ENCODE data around the gene ARHGAP10. TPM values are rescaled to one million over a fixed set of nuclear protein-coding genes. Genes with fewer than 3 reads are reported as not detected.

ARHGAP10 gene
- total RNA-seq, 1 experiment from 2014 or later = 11.7 TPM

GRCh38 chr4:148110169-148110568 lies 378.3 kb downstream of the ARHGAP10 start:
- Histone ChIP-seq H3K36me3 (ENCODE audit: control insufficient read depth, insufficient read depth, low read length) (no peaks in the 10 kb centered on the region), H3K4me3 (ENCODE audit: low read depth in 2 of 2, low read length in 2 of 2) (no peak overlapping the region), H3K9me3 (ENCODE audit: control insufficient read depth, insufficient read depth, low read depth, low read length) (no peaks in the 10 kb centered on the region), H3K27ac (ENCODE audit: low read length) (no peak overlapping the region), H3K4me1 (ENCODE audit: control insufficient read depth, insufficient read depth, low read length) (no peaks in the 10 kb centered on the region), H3K27me3 (ENCODE audit: control insufficient read depth, insufficient read depth, low read length) (no peaks in the 10 kb centered on the region)
- intact Hi-C loops (cut with micrococcal nuclease; ENCODE audit: unreplicated experiment) = no loop called here
- in situ Hi-C loops (cut with HindIII; ENCODE audit: low pct_unique_long_range_greater_than_20kb, low sequenced_read_pairs) = no loop called here
- ATAC-seq = no peak
- ChIA-PET CTCF (no interaction called here), POLR2A (no interaction called here)
- no TSS peak for BruUV-seq (replicated peaks)
- DNase-seq (ENCODE audit: low read depth, low spot score) = no peak
- TF ChIP-seq POLR2AphosphoS5 (IDR thresholded peaks at IDR 0.05; ENCODE audit: low read depth, low read length) (no peak), REST (IDR thresholded peaks at IDR 0.05; ENCODE audit: insufficient read depth in 1 of 2, low read depth in 2 of 2, low read length in 1 of 2) (no peak), CTCF (IDR thresholded peaks at IDR 0.05) (no peak)

- no peak for TF ChIP-seq CTCF (IDR thresholded peaks at IDR 0.05)
- TF ChIP-seq POLR2AphosphoS5 (IDR thresholded peaks at IDR 0.05; ENCODE audit: low read depth, low read length) = no peak
- Histone ChIP-seq H3K9me3 (ENCODE audit: control insufficient read depth, insufficient read depth, low read depth, low read length) (no peaks in the 10 kb centered on the region), H3K4me1 (ENCODE audit: control insufficient read depth, insufficient read depth, low read length) (no peaks in the 10 kb centered on the region), H3K27ac (ENCODE audit: low read length) (no peak overlapping the region), H3K4me3 (ENCODE audit: low read depth in 2 of 2, low read length in 2 of 2) (no peak overlapping the region), H3K36me3 (ENCODE audit: control insufficient read depth, insufficient read depth, low read length) (no peaks in the 10 kb centered on the region), H3K27me3 (ENCODE audit: control insufficient read depth, insufficient read depth, low read length) (no peaks in the 10 kb centered on the region)
- ATAC-seq = no peak
- ChIA-PET CTCF (no interaction called here), POLR2A (no interaction called here)
- BruUV-seq (replicated peaks) = no TSS peak
- intact Hi-C loops (cut with micrococcal nuclease; ENCODE audit: unreplicated experiment) (no loop called here), in situ Hi-C loops (cut with HindIII; ENCODE audit: low pct_unique_long_range_greater_than_20kb, low sequenced_read_pairs) (no loop called here)
- no peak for DNase-seq (ENCODE audit: low read depth, low spot score)
Observed at GRCh38 chr4:148112231-148112982, 380.5 kb downstream of the ARHGAP10 start.

- no peak overlapping the region for H3K27ac ChIP-seq (ENCODE audit: low read length)
- H3K9me3 ChIP-seq (ENCODE audit: control insufficient read depth, insufficient read depth, low read depth, low read length) = no peaks in the 10 kb centered on the region
- BruUV-seq (replicated peaks) = no TSS peak
- H3K27me3 ChIP-seq (ENCODE audit: control insufficient read depth, insufficient read depth, low read length) = no peaks in the 10 kb centered on the region
- POLR2A ChIA-PET = no interaction called here
- no peaks in the 10 kb centered on the region for H3K36me3 ChIP-seq (ENCODE audit: control insufficient read depth, insufficient read depth, low read length)
- no peak overlapping the region for H3K4me3 ChIP-seq (ENCODE audit: low read depth in 2 of 2, low read length in 2 of 2)
- in situ Hi-C loops (cut with HindIII; ENCODE audit: low pct_unique_long_range_greater_than_20kb, low sequenced_read_pairs) = no loop called here
- DNase-seq (ENCODE audit: low read depth, low spot score) (no peak), ATAC-seq (no peak)
- H3K4me1 ChIP-seq (ENCODE audit: control insufficient read depth, insufficient read depth, low read length) = no peaks in the 10 kb centered on the region
- intact Hi-C loops (cut with micrococcal nuclease; ENCODE audit: unreplicated experiment) = no loop called here
- CTCF ChIA-PET = no interaction called here
- TF ChIP-seq SIN3A (IDR thresholded peaks at IDR 0.05; ENCODE audit: borderline replicate concordance, insufficient read depth, low read depth, low read length) (no peak), CTCF (IDR thresholded peaks at IDR 0.05) (no peak)
Observed at GRCh38 chr4:148114436-148114835, 382.5 kb downstream of the ARHGAP10 start.

Data from Panc1 (cell line).